Measurements from ENCODE around the gene SERINC3.

- TF ChIP-seq PREB (CRISPR knock-in tag; IDR thresholded peaks at IDR 0.05; ENCODE audit: borderline replicate concordance) = no peak
- TF ChIP-seq, protein P1, sequence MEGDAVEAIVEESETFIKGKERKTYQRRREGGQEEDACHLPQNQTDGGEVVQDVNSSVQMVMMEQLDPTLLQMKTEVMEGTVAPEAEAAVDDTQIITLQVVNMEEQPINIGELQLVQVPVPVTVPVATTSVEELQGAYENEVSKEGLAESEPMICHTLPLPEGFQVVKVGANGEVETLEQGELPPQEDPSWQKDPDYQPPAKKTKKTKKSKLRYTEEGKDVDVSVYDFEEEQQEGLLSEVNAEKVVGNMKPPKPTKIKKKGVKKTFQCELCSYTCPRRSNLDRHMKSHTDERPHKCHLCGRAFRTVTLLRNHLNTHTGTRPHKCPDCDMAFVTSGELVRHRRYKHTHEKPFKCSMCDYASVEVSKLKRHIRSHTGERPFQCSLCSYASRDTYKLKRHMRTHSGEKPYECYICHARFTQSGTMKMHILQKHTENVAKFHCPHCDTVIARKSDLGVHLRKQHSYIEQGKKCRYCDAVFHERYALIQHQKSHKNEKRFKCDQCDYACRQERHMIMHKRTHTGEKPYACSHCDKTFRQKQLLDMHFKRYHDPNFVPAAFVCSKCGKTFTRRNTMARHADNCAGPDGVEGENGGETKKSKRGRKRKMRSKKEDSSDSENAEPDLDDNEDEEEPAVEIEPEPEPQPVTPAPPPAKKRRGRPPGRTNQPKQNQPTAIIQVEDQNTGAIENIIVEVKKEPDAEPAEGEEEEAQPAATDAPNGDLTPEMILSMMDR (IDR thresholded peaks at IDR 0.05) = no peak
- TF ChIP-seq ZNF317 (CRISPR knock-in tag; IDR thresholded peaks at IDR 0.05; ENCODE audit: borderline replicate concordance, low read depth) = no peak
- TF ChIP-seq E2F4 (CRISPR knock-in tag; IDR thresholded peaks at IDR 0.05; ENCODE audit: borderline replicate concordance, low read depth) = no peak
- no peak for TF ChIP-seq SMAD3 (CRISPR knock-in tag; IDR thresholded peaks at IDR 0.05; ENCODE audit: borderline replicate concordance)
- no peak for TF ChIP-seq USF1 (CRISPR knock-in tag; IDR thresholded peaks at IDR 0.05)
Observed at GRCh38 chr20:44450903-44451450, 70.9 kb downstream of the SERINC3 start.

All from WTC11 (cell line).